ENCODE results near the gene SH3RF3. TPM values are rescaled to one million over a fixed set of nuclear protein-coding genes. Genes with fewer than 3 reads are reported as not detected.

Gene SH3RF3
- total RNA-seq, 1 experiment from 2014 or later = 0.32 TPM

GRCh38 chr2:109382226-109382895 is 253.4 kb downstream of the SH3RF3 start:
- DNase-seq (ENCODE audit: low read depth, low spot score) = no peak
- in situ Hi-C loops (cut with HindIII; ENCODE audit: low pct_unique_long_range_greater_than_20kb, low sequenced_read_pairs) = no loop called here

GRCh38 chr2:109382951-109383350 is 253.9 kb downstream of the SH3RF3 start:
- in situ Hi-C loops (cut with HindIII; ENCODE audit: low pct_unique_long_range_greater_than_20kb, low sequenced_read_pairs) = no loop called here
- no peak for DNase-seq (ENCODE audit: low read depth, low spot score)

DNA sequence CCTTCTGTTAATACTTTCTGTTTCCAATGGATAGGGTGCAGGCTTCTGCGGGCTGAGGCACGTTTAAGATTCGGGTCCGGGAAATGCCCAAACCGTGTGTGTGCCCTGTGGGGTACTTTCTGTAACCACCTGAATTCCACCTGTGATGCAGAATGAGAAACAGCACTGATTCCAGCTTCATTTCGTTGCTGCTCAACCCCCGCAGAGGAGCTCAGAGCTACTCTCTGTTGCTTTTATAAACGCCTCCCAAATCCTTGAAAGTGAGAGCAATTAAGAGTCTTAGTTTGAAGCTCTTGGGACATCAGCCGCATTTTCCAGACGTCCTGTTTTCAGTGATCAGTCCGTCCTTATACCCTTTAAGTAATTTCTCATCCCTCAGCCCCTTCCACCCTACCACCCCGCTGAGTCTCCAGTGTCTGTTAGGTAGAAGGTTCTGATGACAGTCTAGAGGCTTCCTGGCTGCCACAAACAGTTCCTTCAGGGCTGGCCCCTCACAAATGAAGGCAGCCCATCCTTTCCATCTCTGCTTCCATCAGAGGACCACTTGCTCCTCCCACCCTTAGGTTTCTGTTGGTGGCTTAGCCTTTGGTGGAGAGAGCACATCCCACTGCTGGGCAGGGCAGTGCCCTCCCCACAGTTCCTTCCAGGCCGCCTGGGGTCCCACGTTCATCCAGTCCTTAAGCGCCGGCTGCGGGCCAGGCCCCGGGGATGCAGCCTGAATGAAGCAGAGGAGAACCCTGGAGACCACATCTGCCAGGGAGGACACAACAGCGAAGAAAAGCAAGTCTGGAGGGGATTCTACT is 254.7 kb downstream of the SH3RF3 start:
- in situ Hi-C loops (cut with HindIII; ENCODE audit: low pct_unique_long_range_greater_than_20kb, low sequenced_read_pairs) = no loop called here
- DNase-seq (ENCODE audit: low read depth, low spot score) = no peak

DNA sequence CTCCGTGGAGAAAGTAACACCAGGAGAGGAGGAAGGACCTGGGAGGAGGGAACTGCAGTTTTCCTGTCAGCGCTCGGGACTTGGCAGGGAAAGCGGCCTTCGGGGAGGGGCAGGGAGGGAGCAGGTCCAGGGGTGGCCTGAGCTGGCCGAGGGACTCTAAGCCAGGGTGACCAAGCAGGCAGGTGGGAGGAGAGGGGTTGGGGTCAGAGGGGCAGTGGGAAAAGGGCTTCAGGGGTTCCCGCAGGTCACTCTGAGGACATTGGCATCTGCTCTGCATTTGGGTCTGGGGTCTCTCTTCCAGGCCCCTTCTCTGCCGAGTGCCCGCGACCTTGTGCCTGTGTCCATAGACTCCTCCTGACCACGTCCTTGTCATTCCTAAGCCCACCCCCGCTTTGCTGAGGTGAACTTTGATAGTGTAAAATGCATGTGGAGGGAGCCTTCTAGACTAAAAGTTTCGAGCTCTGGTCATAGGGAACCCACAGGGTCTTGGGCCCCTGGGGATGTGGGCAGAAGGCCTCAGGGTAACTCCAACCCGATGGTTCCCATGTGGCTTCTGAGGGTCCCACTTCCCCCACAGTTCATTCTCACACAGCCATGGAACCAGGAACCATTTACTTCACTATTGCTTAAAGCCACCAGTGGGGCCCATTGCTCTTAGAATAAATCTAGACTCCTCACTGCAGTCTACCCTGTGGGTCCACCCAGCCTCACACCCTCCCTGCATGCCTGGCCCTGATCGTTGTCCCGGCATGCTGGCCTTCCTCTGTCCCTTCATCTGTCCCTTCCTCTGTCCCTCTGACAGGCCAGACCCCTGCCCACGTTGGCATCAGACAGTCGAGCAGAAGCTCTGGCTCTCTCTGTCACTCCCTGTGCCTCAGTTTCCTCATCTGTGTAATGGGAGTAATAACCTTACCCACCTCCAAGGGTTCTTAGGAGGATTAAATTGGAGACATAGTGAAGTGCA is 255.6 kb downstream of the SH3RF3 start:
- in situ Hi-C loops (cut with HindIII; ENCODE audit: low pct_unique_long_range_greater_than_20kb, low sequenced_read_pairs) = no loop called here
- no peak for DNase-seq (ENCODE audit: low read depth, low spot score)

DNA sequence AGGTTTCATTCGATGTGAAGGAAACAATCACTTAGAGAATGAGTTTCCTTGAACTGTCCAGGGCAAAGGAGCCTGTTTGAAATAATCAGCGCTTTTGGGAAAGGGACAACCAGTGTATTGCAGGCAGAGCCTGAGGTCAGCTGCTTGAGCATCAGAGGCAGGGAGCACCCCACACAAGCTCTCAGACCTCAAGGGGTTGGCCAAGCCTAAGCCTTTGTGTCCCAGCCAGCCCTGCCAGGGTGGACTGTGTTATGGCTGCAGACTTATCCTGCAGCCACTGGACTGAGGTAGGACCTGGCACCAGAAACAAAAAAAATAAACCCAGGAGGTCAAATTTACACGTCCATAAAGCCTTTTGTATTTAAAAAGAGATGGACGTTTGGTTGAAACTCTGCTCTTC is 256.5 kb downstream of the SH3RF3 start:
- no peak for DNase-seq (ENCODE audit: low read depth, low spot score)
- in situ Hi-C loops (cut with HindIII; ENCODE audit: low pct_unique_long_range_greater_than_20kb, low sequenced_read_pairs) = no loop called here

DNA sequence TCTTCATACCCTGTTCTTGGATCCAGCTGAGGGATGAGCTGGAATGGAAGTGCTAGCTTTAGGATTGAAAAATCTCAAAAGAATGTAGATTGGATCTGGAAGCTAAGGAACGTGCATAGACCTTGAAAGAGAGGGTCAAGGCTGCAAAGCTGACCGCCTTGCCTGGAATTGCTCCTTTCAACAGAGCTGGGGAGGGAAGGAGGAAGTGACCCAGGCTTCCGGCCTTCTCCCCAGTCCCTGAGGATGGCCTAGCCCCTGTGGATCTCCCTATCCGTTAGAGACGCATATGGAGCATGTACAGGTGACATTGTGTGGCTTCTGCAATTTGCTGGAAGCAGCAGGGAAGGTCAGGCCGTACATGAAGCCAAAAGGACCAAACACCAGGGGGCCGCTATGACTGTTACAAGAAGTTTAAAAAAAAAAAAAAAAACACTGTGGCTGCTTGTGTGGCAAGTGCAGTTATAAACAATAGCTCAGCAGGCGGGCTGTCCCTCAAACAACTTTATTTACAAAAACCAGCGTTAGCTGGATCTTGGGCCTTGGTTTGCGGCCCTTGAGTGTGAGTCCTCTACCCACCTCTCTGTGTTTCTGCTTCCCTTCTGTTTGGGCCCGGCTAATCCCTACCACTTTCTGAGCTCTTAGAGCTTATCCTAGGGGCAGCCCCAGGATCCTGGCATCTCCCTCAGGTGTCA is 257.1 kb downstream of the SH3RF3 start:
- in situ Hi-C loops (cut with HindIII; ENCODE audit: low pct_unique_long_range_greater_than_20kb, low sequenced_read_pairs) = no loop called here
- DNase-seq (ENCODE audit: low read depth, low spot score) = no peak

GRCh38 chr2:109387221-109387735 is 258.3 kb downstream of the SH3RF3 start:
- in situ Hi-C loops (cut with HindIII; ENCODE audit: low pct_unique_long_range_greater_than_20kb, low sequenced_read_pairs) = no loop called here
- no peak for DNase-seq (ENCODE audit: low read depth, low spot score)

DNA sequence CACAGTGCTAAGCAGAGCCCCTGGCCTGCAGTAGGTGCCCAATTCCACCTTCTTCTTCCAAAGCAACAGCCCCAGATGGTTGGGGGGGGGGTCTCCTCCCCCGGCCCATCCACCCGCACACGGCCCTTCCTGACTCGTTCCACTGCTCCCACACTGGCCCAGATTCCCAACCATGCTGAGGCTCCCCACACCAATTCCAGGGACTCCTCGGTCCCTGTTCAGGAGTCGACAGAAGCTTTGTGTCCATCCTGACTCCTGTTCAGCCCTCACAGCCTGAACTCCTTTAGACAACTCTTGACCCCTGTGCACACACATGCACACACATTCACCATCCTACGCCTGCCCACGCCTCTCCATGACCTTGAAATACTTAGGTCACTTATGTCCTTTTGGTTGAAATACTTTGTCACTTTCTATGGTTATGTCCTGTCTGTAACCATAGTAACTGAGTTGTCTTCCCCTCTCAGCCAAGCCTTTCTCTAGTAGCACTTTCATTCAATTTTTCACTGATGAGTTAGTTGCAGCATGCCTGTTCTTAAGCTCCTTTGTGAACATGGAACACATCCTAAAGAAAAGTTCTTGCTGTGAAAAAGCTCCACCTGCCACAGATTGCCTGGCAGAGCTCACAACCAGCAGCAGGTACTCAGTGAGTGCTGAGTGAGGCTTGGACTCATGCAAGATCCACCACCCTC is 258.9 kb downstream of the SH3RF3 start:
- no peak for DNase-seq (ENCODE audit: low read depth, low spot score)
- in situ Hi-C loops (cut with HindIII; ENCODE audit: low pct_unique_long_range_greater_than_20kb, low sequenced_read_pairs) = no loop called here

GRCh38 chr2:109391243-109391642 is 262.2 kb downstream of the SH3RF3 start:
- no peak for DNase-seq (ENCODE audit: low read depth, low spot score)
- in situ Hi-C loops (cut with HindIII; ENCODE audit: low pct_unique_long_range_greater_than_20kb, low sequenced_read_pairs) = no loop called here

GRCh38 chr2:109392140-109392539 is 263.1 kb downstream of the SH3RF3 start:
- no peak for DNase-seq (ENCODE audit: low read depth, low spot score)
- in situ Hi-C loops (cut with HindIII; ENCODE audit: low pct_unique_long_range_greater_than_20kb, low sequenced_read_pairs) = no loop called here

DNA sequence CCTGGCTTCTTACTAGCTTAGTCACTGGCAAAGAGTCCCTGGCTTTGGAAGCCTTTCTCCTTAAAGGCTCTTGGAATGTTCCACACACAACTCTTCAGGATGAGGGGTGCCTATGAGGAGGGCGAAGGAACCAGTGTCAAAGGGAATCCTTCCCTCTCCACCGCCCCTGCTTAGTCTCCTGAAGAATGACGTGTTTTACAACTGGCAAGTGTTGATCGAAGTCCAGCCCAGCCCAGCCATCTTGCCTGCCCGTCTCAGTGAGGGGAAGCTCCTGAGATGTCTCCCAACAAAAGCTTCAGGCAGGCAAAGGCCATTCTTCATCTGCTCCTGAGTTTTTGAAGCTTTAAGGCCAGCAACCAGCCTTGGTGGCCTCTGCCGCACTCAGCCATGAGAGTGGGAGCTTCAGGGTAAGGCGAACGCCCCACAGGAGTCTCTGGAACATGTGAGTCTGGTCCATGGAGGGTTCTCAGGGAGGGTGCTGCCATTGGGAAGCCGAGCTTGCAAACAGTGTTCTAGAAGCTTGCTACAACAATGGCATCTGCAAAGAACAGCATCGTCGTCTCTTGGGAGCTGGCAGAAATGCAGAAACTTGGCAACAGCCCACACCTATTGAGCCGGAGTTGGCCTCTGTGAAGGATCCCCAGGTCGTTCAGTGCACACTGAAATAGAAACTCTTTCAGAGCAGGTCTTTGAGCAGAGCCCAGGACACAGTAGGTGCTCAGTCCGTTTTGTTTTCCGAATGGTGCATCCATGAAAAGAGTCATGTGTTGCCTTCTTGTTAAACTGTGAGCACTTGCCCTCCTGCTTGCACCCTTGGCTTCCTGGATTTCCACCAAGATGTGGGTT is 264.0 kb downstream of the SH3RF3 start:
- in situ Hi-C loops (cut with HindIII; ENCODE audit: low pct_unique_long_range_greater_than_20kb, low sequenced_read_pairs) = no loop called here
- no peak for DNase-seq (ENCODE audit: low read depth, low spot score)

GRCh38 chr2:109393662-109393972 is 264.6 kb downstream of the SH3RF3 start:
- in situ Hi-C loops (cut with HindIII; ENCODE audit: low pct_unique_long_range_greater_than_20kb, low sequenced_read_pairs) = no loop called here
- no peak for DNase-seq (ENCODE audit: low read depth, low spot score)

DNA sequence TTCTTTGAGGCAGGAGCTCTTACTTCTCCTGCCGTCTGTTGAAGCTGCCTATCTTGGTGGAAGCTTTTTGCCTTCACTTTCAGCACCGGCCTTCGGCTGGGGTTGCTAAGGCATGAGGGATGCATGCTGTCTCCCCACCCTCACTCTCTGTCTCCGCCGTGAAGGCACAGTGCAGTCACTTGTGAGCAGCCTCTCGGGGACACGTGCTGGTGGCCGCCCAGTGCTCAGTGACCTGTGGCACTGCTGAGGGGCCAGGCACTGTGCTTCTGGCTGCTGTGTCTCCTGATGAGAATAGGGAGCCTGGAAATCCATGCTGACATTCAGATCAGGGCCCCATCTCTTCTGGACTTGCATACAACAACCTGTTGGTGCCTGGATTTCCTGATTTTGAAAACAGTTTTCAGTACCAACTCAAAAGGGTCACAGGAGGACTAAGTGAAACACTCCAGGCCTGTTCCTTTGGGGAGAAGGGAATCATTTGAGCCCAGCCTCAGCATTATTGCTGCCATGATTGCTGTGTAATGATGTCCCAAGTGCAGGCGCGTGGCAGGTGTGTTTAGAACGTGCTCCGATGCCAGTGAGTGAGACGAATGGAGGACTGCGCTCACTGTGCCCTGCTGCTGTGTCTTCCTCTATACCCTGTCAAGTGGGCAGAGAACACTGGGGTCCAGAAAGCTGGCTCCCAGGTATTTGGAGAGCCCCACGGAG is 266.6 kb downstream of the SH3RF3 start:
- in situ Hi-C loops (cut with HindIII; ENCODE audit: low pct_unique_long_range_greater_than_20kb, low sequenced_read_pairs) = no loop called here

DNA sequence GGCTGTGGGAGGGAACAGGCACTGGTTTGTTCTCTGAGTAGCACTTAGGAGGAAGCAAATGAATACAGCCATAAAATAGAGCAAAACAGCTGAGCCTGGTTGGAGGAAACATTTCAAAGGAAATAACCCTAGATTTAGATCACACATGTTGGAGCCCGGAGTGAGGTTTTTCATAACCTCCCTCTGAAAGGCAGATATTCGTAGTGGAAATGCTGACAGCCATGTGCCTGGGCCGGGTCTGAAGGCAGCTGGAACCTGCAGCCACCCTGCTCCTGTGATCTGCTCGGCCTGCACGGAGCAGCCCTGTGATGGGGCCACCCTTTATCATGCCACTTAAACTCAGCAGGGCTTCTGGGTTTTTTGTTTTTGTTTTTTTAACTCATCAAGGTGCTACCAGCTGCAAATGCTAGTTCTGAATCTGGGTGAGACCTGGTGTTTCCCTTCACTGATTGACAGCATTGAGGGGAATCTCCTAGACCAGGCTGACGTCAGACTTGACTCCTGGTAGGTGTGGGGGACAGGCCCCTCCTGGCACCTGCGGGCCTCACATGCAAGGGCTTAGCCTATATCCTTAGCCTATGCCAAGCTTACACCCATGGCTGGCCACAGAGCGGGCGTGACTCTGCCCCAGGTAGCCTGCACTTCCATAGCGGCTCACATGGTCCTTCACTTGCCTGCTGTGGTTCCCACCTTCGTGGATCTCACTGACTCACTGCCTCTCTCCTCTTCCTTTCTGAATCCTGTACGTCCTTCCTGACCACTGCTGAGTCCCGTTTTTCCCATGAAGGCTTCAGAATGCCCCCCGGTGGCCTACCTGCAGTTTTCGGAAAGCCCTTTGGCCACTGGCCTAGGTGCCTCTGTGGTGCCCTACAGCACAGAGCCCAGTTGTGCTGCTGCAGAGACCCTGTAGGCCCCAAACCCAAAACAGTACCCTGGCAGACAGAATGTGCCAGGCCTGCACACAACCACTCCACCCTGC is 267.5 kb downstream of the SH3RF3 start:
- DNase-seq (ENCODE audit: low read depth, low spot score) = no peak
- in situ Hi-C loops (cut with HindIII; ENCODE audit: low pct_unique_long_range_greater_than_20kb, low sequenced_read_pairs) = no loop called here

More for the DNA sequence above, 266.6 kb downstream of the SH3RF3 start:
- DNase-seq (ENCODE audit: low read depth, low spot score) = no peak

DNA sequence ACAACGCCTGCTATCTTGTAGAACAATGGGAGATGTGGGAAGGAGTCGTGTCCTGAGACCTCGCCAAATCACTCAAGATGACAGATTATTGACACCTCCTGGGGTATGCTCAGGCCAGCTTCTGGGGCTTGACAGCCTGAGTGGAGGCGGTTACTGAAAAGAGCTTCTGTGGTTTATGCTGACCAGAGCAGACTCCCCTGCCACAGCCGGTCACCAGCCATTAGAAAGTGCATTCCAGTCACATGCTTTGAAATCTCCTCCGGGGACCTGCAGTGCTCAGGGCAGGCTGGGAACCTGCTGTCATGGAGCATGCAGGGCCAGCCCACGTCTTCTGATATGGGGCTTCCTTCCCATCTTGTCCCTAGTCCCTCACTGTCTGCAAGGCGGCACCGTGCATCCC is 268.9 kb downstream of the SH3RF3 start:
- in situ Hi-C loops (cut with HindIII; ENCODE audit: low pct_unique_long_range_greater_than_20kb, low sequenced_read_pairs) = no loop called here
- no peak for DNase-seq (ENCODE audit: low read depth, low spot score)

All from SK-MEL-5 (cell line).